ENCODE measurements around the gene ZNF561. TPM values are rescaled to one million over a fixed set of nuclear protein-coding genes. Genes with fewer than 3 reads are reported as not detected.
A peak's percentile ranks its signal among the peaks of the same experiment; 100 is the strongest.
"Not testable (repeated sequence)": the region's sequence is repeated elsewhere in the genome, so short reads cannot be mapped to it uniquely, and the experiment has no call there.

The ZNF561 gene
- total RNA-seq, 1 donor from 2014 or later, result 133 TPM

- peak within 1 kb of the TSS; percentile 96 for H3K27ac Mint-ChIP-seq (ENCODE audit: unreplicated experiment)
- Histone ChIP-seq H3K27ac (ENCODE audit: low read depth, low read length) (peak within 1 kb of the TSS; percentile 75), H3K4me1 (ENCODE audit: insufficient read depth, low read length) (peaks cover 4% of the 10 kb centered on the region), H3K4me3 (ENCODE audit: insufficient read depth, low read depth, low read length) (peak within 1 kb of the TSS; percentile 94), H3K79me2 (ENCODE audit: insufficient read depth, low read length) (peaks cover 54% of the 10 kb centered on the region), H3K36me3 (ENCODE audit: insufficient read depth, low read length) (peaks cover 1% of the 10 kb centered on the region), H3K4me2 (ENCODE audit: low read length) (peak within 1 kb of the TSS; percentile 84), H3K9ac (ENCODE audit: low read length) (peak within 1 kb of the TSS; percentile 91), H3K27me3 (ENCODE audit: insufficient read depth, low read length) (no peaks in the 10 kb centered on the region), H3K9me3 (ENCODE audit: insufficient read depth, low read depth, low read length) (peaks cover 6% of the 10 kb centered on the region), H4K20me1 (ENCODE audit: insufficient read depth, low read length) (peaks cover 29% of the 10 kb centered on the region), H2AFZ (ENCODE audit: low read depth, low read length) (peak within 1 kb of the TSS; percentile 87)
- TF ChIP-seq CTCF (IDR thresholded peaks at IDR 0.05; ENCODE audit: insufficient read depth, low read depth, low read length) (no peak), EZH2 (IDR thresholded peaks at IDR 0.05; ENCODE audit: insufficient read depth, low read length) (no peak)
- H3K27me3 Mint-ChIP-seq (ENCODE audit: low read depth, unreplicated experiment), result no peaks in the 10 kb centered on the region
- peak within 1 kb of the TSS; percentile 96 for H3K4me3 Mint-ChIP-seq (ENCODE audit: unreplicated experiment)
- peak; percentile 66 for DNase-seq (ENCODE audit: low read depth)
- no peaks in the 10 kb centered on the region for H3K36me3 Mint-ChIP-seq (ENCODE audit: low read depth, unreplicated experiment)
- no peak for FAIRE-seq
- peaks cover 18% of the 10 kb centered on the region for H3K4me1 Mint-ChIP-seq (ENCODE audit: low read depth, unreplicated experiment)
- peaks cover 2% of the 10 kb centered on the region for H3K9me3 Mint-ChIP-seq (ENCODE audit: unreplicated experiment)
These were observed 36.8 kb downstream of the ZNF561 start, which contains the start of gene ZNF121 for GRCh38 chr19:9584073-9584833. ZNF121 (minus strand) TSS chr19:9584504; CDS start chr19:9568097, 16,407 bp downstream.

GRCh38 chr19:9582081-9582725 lies 38.8 kb downstream of the ZNF561 start:
- Mint-ChIP-seq H3K27ac (ENCODE audit: unreplicated experiment) (peak overlapping the region; percentile 59), H3K4me3 (ENCODE audit: unreplicated experiment) (peak overlapping the region; percentile 96), H3K36me3 (ENCODE audit: low read depth, unreplicated experiment) (peaks cover 10% of the 10 kb centered on the region), H3K4me1 (ENCODE audit: low read depth, unreplicated experiment) (peaks cover 18% of the 10 kb centered on the region)
- not testable (repeated sequence) for H3K9me3 Mint-ChIP-seq (ENCODE audit: unreplicated experiment); H3K4me1 ChIP-seq (ENCODE audit: insufficient read depth, low read length); H3K4me3 ChIP-seq (ENCODE audit: insufficient read depth, low read depth, low read length); H3K9ac ChIP-seq (ENCODE audit: low read length); H2AFZ ChIP-seq (ENCODE audit: low read depth, low read length); H3K27me3 ChIP-seq (ENCODE audit: insufficient read depth, low read length); H3K27ac ChIP-seq (ENCODE audit: low read depth, low read length); H3K27me3 Mint-ChIP-seq (ENCODE audit: low read depth, unreplicated experiment); DNase-seq (ENCODE audit: low read depth); H3K36me3 ChIP-seq (ENCODE audit: insufficient read depth, low read length); FAIRE-seq
- Histone ChIP-seq H4K20me1 (ENCODE audit: insufficient read depth, low read length) (peaks cover 47% of the 10 kb centered on the region), H3K79me2 (ENCODE audit: insufficient read depth, low read length) (peaks cover 75% of the 10 kb centered on the region), H3K9me3 (ENCODE audit: insufficient read depth, low read depth, low read length) (peaks cover 10% of the 10 kb centered on the region), H3K4me2 (ENCODE audit: low read length) (peak overlapping the region; percentile 84)

- H3K36me3 ChIP-seq (ENCODE audit: insufficient read depth, low read length), result peaks cover 9% of the 10 kb centered on the region
- Mint-ChIP-seq H3K9me3 (ENCODE audit: unreplicated experiment) (peaks cover 2% of the 10 kb centered on the region), H3K27ac (ENCODE audit: unreplicated experiment) (no peak overlapping the region), H3K27me3 (ENCODE audit: low read depth, unreplicated experiment) (no peaks in the 10 kb centered on the region), H3K36me3 (ENCODE audit: low read depth, unreplicated experiment) (peaks cover 15% of the 10 kb centered on the region), H3K4me3 (ENCODE audit: unreplicated experiment) (peak overlapping the region; percentile 64), H3K4me1 (ENCODE audit: low read depth, unreplicated experiment) (peaks cover 22% of the 10 kb centered on the region)
- H3K4me2 ChIP-seq (ENCODE audit: low read length), result no peak overlapping the region
- H3K9me3 ChIP-seq (ENCODE audit: insufficient read depth, low read depth, low read length), result peaks cover 16% of the 10 kb centered on the region
- no peak overlapping the region for H3K27ac ChIP-seq (ENCODE audit: low read depth, low read length)
- H3K9ac ChIP-seq (ENCODE audit: low read length), result no peak overlapping the region
- no peak for TF ChIP-seq EZH2 (IDR thresholded peaks at IDR 0.05; ENCODE audit: insufficient read depth, low read length)
- no peak for TF ChIP-seq CTCF (IDR thresholded peaks at IDR 0.05; ENCODE audit: insufficient read depth, low read depth, low read length)
- H3K27me3 ChIP-seq (ENCODE audit: insufficient read depth, low read length), result no peaks in the 10 kb centered on the region
- peaks cover 61% of the 10 kb centered on the region for H4K20me1 ChIP-seq (ENCODE audit: insufficient read depth, low read length)
- FAIRE-seq (no peak), DNase-seq (ENCODE audit: low read depth) (no peak)
- no peak overlapping the region for H3K4me3 ChIP-seq (ENCODE audit: insufficient read depth, low read depth, low read length)
- H2AFZ ChIP-seq (ENCODE audit: low read depth, low read length), result no peak overlapping the region
- H3K79me2 ChIP-seq (ENCODE audit: insufficient read depth, low read length), result peaks cover 90% of the 10 kb centered on the region
- peaks cover 4% of the 10 kb centered on the region for H3K4me1 ChIP-seq (ENCODE audit: insufficient read depth, low read length)
These were observed 40.3 kb downstream of the ZNF561 start for GRCh38 chr19:9580728-9581127.
